SK-N-SH (cell line): ENCODE results near the gene PLCH1. TPM values are rescaled to one million over a fixed set of nuclear protein-coding genes. Genes with fewer than 3 reads are reported as not detected.

Source experiments
- CTCF ChIA-PET: fragments of 300-600, 350-600 bp; formaldehyde crosslinking; extraction: SDS; loops from one replicate; lab custom pipeline; 2021; lab: Yijun Ruan, JAX
- POLR2A ChIA-PET: fragments of 350-600 bp; sonication (Branson Sonifier 250); formaldehyde crosslinking; extraction: SDS; loops from one replicate; lab custom pipeline; 2020; ENCODE audit warnings: antibody characterized with exemption, inconsistent platforms; lab: Yijun Ruan, JAX
- DNase-seq: peaks from one replicate; pipeline ENCODE4 v3.0.0; 2012
- H2AFZ ChIP-seq: fragments of 200-600 bp; sonication (generic); 2 replicates; pipeline ENCODE4 v1.8.1; 2016; ENCODE audit warnings: antibody characterized with exemption, mild to moderate bottlenecking, low read depth
- H3F3A ChIP-seq: fragments of 200-600 bp; sonication (generic); replicated peaks from 2 replicates; pipeline ENCODE3; 2016; ENCODE audit warnings: antibody characterized with exemption, mild to moderate bottlenecking; ENCODE audit not compliant: insufficient read depth
- H3K27ac ChIP-seq, 2 experiments: fragments of 200-500 bp in 1 of 2; fragments of 200-600 bp in 1 of 2; sonication (Bioruptor generic) in 1 of 2; sonication (generic), shearing (Covaris generic) in 1 of 2; 2 replicates each; pipeline versions ENCODE4 v1.5.1 to v1.6.1; 2014 to 2016; ENCODE audit warnings: low read depth in 2 of 2, inconsistent platforms in 1 of 2, low read length in 1 of 2, mild to moderate bottlenecking in 1 of 2, mixed read lengths in 1 of 2
- H3K27me3 ChIP-seq: fragments of 200-600 bp; sonication (generic), shearing (Covaris generic); 2 replicates; pipeline ENCODE4 v1.6.1; 2016; ENCODE audit warnings: mixed run types; ENCODE audit not compliant: insufficient read depth
- H3K36me3 ChIP-seq, 2 experiments: fragments of 200-500 bp in 1 of 2; fragments of 200-600 bp in 1 of 2; sonication (Bioruptor generic) in 1 of 2; sonication (generic) in 1 of 2; replicated peaks in 1 of 2; 2 replicates each; pipeline versions ENCODE3 to v1.5.1; 2014 to 2016; ENCODE audit warnings: low read length in 1 of 2, mild to moderate bottlenecking in 1 of 2; ENCODE audit not compliant: insufficient read depth in 2 of 2, control insufficient read depth in 1 of 2
- H3K4me1 ChIP-seq, 2 experiments: fragments of 200-500 bp in 1 of 2; fragments of 200-600 bp in 1 of 2; sonication (Bioruptor generic) in 1 of 2; sonication (generic), shearing (Covaris generic) in 1 of 2; 2 replicates each; pipeline versions ENCODE4 v1.5.1 to v1.6.1; 2014 to 2016; ENCODE audit warnings: low read depth in 1 of 2, low read length in 1 of 2, mixed run types in 1 of 2; ENCODE audit not compliant: insufficient read depth in 2 of 2, control insufficient read depth in 1 of 2
- H3K4me2 ChIP-seq: fragments of 200-600 bp; sonication (generic), shearing (Covaris generic); 2 replicates; pipeline ENCODE4 v1.6.1; 2017; ENCODE audit warnings: mixed run types
- H3K4me3 ChIP-seq, 2 experiments: fragments of 200-500 bp in 1 of 2; fragments of 200-600 bp in 1 of 2; sonication (Bioruptor generic) in 1 of 2; sonication (generic), shearing (Covaris generic) in 1 of 2; 2 replicates each; pipeline versions ENCODE4 v1.5.1 to v1.8.1; 2014 to 2016; ENCODE audit warnings: low read depth in 2 of 2, inconsistent platforms in 1 of 2, low read length in 1 of 2, mild to moderate bottlenecking in 1 of 2, mixed read lengths in 1 of 2, moderate library complexity in 1 of 2
- H3K79me2 ChIP-seq: fragments of 200-600 bp; sonication (generic); 2 replicates; pipeline ENCODE4 v1.8.1; 2017; ENCODE audit warnings: mild to moderate bottlenecking; ENCODE audit not compliant: insufficient read depth
- H3K9ac ChIP-seq: fragments of 200-600 bp; sonication (generic); 2 replicates; pipeline ENCODE4 v1.6.1; 2017; ENCODE audit warnings: mixed run types
- H3K9me2 ChIP-seq: fragments of 200-600 bp; sonication (generic); 2 replicates; pipeline ENCODE4 v1.6.1; 2017; ENCODE audit warnings: mixed run types
- H3K9me3 ChIP-seq: fragments of 200-600 bp; sonication (generic); 2 replicates; pipeline ENCODE4 v1.6.1; 2017; ENCODE audit warnings: mixed run types, mild to moderate bottlenecking, moderate library complexity
- H4K20me1 ChIP-seq: fragments of 200-600 bp; sonication (generic); 2 replicates; pipeline ENCODE4 v1.6.1; 2017; ENCODE audit warnings: mild to moderate bottlenecking, mixed run types; ENCODE audit not compliant: insufficient read depth
- EP300 ChIP-seq, 2 experiments: IDR thresholded peaks; 2 replicates each; pipeline versions ENCODE4 v1.4.0 to v1.6.1; 2012; ENCODE audit warnings: borderline replicate concordance in 1 of 2, low read depth in 1 of 2, low read length in 1 of 2
- FOSL2 ChIP-seq: IDR thresholded peaks from 2 replicates; pipeline ENCODE4 v1.4.0; 2012; ENCODE audit warnings: low read depth, mild to moderate bottlenecking, moderate library complexity, borderline replicate concordance
- RAD21 ChIP-seq: IDR thresholded peaks from 2 replicates; pipeline ENCODE4 v1.6.1; 2012; ENCODE audit warnings: mild to moderate bottlenecking, low read length
- TCF12 ChIP-seq: IDR thresholded peaks from 2 replicates; pipeline ENCODE4 v1.4.0; 2012
- polyA plus RNA-seq, 3 experiments: library from polyadenylated mRNA; depleted of rRNA; stranded (reverse); fragments of >200 nt; gene quantifications; 2 replicates each; pipeline ENCODE4 v1.2.3, GENCODE V29; 2012
- TF ChIP-seq, protein P1 (sequence below): IDR thresholded peaks from 2 replicates; pipeline ENCODE4 v1.6.1; 2012; ENCODE audit warnings: mild to moderate bottlenecking, low read depth, low read length, moderate library complexity
- TF ChIP-seq, protein P2 (sequence below): fragments of 150-350 bp; IDR thresholded peaks from 2 replicates; pipeline ENCODE4 v1.6.1; 2017; ENCODE audit warnings: antibody characterized with exemption, low read length, low read depth, borderline replicate concordance
- TF ChIP-seq, protein P3 (sequence below): fragments of 150-350 bp; IDR thresholded peaks from 2 replicates; pipeline ENCODE4 v1.6.1; 2016; ENCODE audit warnings: mild to moderate bottlenecking, low read depth, low read length

Gene PLCH1
- polyA plus RNA-seq, 1 of the 3 experiments (the other 2 are of a cell fraction): 0.26 TPM

DNA sequence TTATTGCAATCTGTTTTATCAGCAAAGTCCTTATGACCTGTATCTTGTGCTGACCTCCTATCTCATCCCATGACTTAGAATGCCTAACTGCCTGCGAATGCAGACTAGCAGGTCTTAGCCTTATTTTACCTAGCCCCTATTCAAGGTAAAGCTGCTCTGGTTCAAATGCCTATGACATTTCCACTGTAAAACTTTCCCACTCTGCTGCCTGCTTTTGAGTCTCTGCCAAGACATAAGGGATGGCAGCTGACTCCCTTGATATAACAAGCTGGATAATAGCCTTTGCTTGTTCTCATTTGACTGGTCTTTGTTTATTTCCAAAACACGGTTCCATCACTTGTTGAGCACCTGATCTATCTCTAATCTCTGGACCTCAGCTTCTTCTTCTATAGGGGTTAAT, 319.5 kb downstream of the PLCH1 start (continued):
- no peak for TF ChIP-seq RAD21
- TF ChIP-seq, protein P1, sequence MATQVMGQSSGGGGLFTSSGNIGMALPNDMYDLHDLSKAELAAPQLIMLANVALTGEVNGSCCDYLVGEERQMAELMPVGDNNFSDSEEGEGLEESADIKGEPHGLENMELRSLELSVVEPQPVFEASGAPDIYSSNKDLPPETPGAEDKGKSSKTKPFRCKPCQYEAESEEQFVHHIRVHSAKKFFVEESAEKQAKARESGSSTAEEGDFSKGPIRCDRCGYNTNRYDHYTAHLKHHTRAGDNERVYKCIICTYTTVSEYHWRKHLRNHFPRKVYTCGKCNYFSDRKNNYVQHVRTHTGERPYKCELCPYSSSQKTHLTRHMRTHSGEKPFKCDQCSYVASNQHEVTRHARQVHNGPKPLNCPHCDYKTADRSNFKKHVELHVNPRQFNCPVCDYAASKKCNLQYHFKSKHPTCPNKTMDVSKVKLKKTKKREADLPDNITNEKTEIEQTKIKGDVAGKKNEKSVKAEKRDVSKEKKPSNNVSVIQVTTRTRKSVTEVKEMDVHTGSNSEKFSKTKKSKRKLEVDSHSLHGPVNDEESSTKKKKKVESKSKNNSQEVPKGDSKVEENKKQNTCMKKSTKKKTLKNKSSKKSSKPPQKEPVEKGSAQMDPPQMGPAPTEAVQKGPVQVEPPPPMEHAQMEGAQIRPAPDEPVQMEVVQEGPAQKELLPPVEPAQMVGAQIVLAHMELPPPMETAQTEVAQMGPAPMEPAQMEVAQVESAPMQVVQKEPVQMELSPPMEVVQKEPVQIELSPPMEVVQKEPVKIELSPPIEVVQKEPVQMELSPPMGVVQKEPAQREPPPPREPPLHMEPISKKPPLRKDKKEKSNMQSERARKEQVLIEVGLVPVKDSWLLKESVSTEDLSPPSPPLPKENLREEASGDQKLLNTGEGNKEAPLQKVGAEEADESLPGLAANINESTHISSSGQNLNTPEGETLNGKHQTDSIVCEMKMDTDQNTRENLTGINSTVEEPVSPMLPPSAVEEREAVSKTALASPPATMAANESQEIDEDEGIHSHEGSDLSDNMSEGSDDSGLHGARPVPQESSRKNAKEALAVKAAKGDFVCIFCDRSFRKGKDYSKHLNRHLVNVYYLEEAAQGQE: no peak

DNA sequence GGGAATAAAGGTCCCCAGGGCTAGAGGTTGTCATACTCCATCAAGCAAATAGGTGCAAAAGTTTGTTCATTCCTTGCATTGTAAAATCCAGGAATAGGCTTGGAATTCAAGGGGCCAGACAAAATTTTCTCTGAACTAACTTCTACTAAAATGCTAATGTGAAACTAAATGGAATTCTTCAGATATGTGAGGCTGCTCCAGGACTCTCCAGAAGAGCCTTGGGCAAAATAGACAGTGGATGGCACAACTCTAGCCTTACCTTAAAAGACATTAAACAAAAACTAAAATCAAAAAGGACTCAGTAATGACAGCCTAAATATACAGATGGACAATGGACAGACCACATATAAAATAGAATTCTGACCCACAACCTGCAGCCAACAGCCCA, 320.6 kb downstream of the PLCH1 start:
- Histone ChIP-seq H2AFZ (no peak overlapping the region), H3K4me1 (peaks cover 0 to 7% of the 10 kb centered on the region in 2 experiments; a peak in 2 of 4 replicates), H3K9ac (no peak overlapping the region), H3K9me2 (no peaks in the 10 kb centered on the region), H3K79me2 (no peaks in the 10 kb centered on the region), H3K4me2 (no peak overlapping the region), H3K36me3 (no peaks in the 10 kb centered on the region), H3K4me3 (no peak overlapping the region), H4K20me1 (no peaks in the 10 kb centered on the region), H3K9me3 (no peaks in the 10 kb centered on the region), H3K27me3 (no peaks in the 10 kb centered on the region), H3F3A (no peaks in the 10 kb centered on the region), H3K27ac (no peak overlapping the region; a peak in 1 of 4 replicates)
- TF ChIP-seq, protein P2, sequence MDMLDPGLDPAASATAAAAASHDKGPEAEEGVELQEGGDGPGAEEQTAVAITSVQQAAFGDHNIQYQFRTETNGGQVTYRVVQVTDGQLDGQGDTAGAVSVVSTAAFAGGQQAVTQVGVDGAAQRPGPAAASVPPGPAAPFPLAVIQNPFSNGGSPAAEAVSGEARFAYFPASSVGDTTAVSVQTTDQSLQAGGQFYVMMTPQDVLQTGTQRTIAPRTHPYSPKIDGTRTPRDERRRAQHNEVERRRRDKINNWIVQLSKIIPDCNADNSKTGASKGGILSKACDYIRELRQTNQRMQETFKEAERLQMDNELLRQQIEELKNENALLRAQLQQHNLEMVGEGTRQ: no peak
- TF ChIP-seq EP300 (IDR thresholded peaks at IDR 0.05; ENCODE audit: borderline replicate concordance in 1 of 2, low read depth in 1 of 2, low read length in 1 of 2) (no peak), TCF12 (no peak), FOSL2 (no peak)
- TF ChIP-seq, protein P3, sequence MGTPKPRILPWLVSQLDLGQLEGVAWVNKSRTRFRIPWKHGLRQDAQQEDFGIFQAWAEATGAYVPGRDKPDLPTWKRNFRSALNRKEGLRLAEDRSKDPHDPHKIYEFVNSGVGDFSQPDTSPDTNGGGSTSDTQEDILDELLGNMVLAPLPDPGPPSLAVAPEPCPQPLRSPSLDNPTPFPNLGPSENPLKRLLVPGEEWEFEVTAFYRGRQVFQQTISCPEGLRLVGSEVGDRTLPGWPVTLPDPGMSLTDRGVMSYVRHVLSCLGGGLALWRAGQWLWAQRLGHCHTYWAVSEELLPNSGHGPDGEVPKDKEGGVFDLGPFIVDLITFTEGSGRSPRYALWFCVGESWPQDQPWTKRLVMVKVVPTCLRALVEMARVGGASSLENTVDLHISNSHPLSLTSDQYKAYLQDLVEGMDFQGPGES: no peak
- TF ChIP-seq, protein P1: no peak
- ChIA-PET CTCF (interaction anchor here (1.6 kb wide), 1 partner anchor 19 kb away, joined by 5 read pairs; no protein-coding TSS in a partner anchor), POLR2A (no interaction called here)
- DNase-seq: no peak
